Measurements from ENCODE around the gene LRRC75A. TPM values are rescaled to one million over a fixed set of nuclear protein-coding genes. Genes with fewer than 3 reads are reported as not detected.
A peak's percentile ranks its signal among the peaks of the same experiment; 100 is the strongest.

The LRRC75A gene
- total and polyA plus RNA-seq, 2 of the 8 experiments (the other 6 are each of a cell fraction or from before 2014, with no cell fraction given): 9.7 to 9.9 TPM

GRCh38 chr17:16488186-16488967 is 3.6 kb downstream of the LRRC75A start:
- CTCF ChIA-PET (ENCODE audit: partially characterized antibody): interaction anchor here (0.7 to 12.0 kb wide), 9 partner anchors 8 to 125 kb away, joined by 3 to 176 read pairs (median 5); no protein-coding TSS in a partner anchor
- H4K5ac ChIP-seq (ENCODE audit: insufficient read length, low read depth, low read length): no peak overlapping the region
- 0 out of 2 replicates have a peak overlapping the region, but pooled peaks have one; percentile 65 for H2AK5ac ChIP-seq (ENCODE audit: low read depth, low read length)
- H3K18ac ChIP-seq (ENCODE audit: extremely low read depth, low read length): peak overlapping the region; percentile 17; the same call in 1 of the 2 replicates
- H3K23ac ChIP-seq (ENCODE audit: insufficient read length): no peak overlapping the region
- H3K9me3 ChIP-seq (ENCODE audit: insufficient read depth in 2 of 2, low read depth in 1 of 2, low read length in 1 of 2): no peaks in the 10 kb centered on the region
- peaks cover 0 to 23% (median 13%) of the 10 kb centered on the region in 4 experiments; a peak in 2 of 7 replicates for H3K27me3 ChIP-seq (replicated peaks in 1 of 4; ENCODE audit: control insufficient read depth in 3 of 4, extremely low read depth in 1 of 4, insufficient read depth in 3 of 4, low read length in 3 of 4)
- no peak overlapping the region for H2AFZ ChIP-seq (ENCODE audit: low read length)
- FAIRE-seq (peak; percentile 24), DNase-seq (ENCODE audit: low read depth in 1 of 2, low spot score in 2 of 2) (no peak)
- H3K56ac ChIP-seq (replicated peaks; ENCODE audit: insufficient read length, low read depth, low read length): no peak overlapping the region
- H3K27ac ChIP-seq (ENCODE audit: low read depth, low read length): no peak overlapping the region
- peak overlapping the region; percentile 35; the same call in 1 of the 2 replicates for H4K8ac ChIP-seq (ENCODE audit: extremely low read depth, insufficient read depth, low read length)
- no peaks in the 10 kb centered on the region for H4K20me1 ChIP-seq (replicated peaks in 1 of 2; ENCODE audit: control insufficient read depth in 1 of 2, insufficient read depth in 2 of 2, low read length in 2 of 2)
- 81% methylated on average over 8 of the region's 8 CpGs; no CpG with 5 or more reads in 1 of the 2 experiments for WGBS, 2 experiments (ENCODE audit: extremely low coverage in 1 of 2, insufficient coverage in 1 of 2, insufficient read length in 1 of 2, insufficient replicate concordance in 2 of 2, low coverage in 1 of 2, low lambda C conversion rate in 2 of 2, missing lambda C conversion rate in 1 of 2)
- H3K36me3 ChIP-seq (ENCODE audit: control insufficient read depth in 2 of 4, insufficient read depth in 4 of 4, low read length in 3 of 4): no peaks in the 10 kb centered on the region
- no peak for TF ChIP-seq ASH2L (IDR thresholded peaks at IDR 0.05; ENCODE audit: low read length)
- TF ChIP-seq TEAD4 (IDR thresholded peaks at IDR 0.05; ENCODE audit: low read depth, low read length): no peak
- TF ChIP-seq TCF12 (IDR thresholded peaks at IDR 0.05; ENCODE audit: low read depth, low read length): no peak
- TF ChIP-seq TBP (IDR thresholded peaks at IDR 0.05; ENCODE audit: low read depth, low read length): no peak
- H3K14ac ChIP-seq (ENCODE audit: insufficient read length): no peak overlapping the region
- peak overlapping the region; percentile 80; the same call in 1 of the 2 replicates for H2BK12ac ChIP-seq (ENCODE audit: low read depth, low read length)
- H3K79me2 ChIP-seq (ENCODE audit: control insufficient read depth in 1 of 2, insufficient read depth in 2 of 2, low read length in 2 of 2): peaks cover 0 to 18% of the 10 kb centered on the region in 2 experiments; a peak in 1 of 4 replicates
- no peak overlapping the region for H3K4ac ChIP-seq (replicated peaks; ENCODE audit: insufficient read length, low read depth, low read length)
- no peak overlapping the region for H2BK120ac ChIP-seq (replicated peaks; ENCODE audit: low read depth, low read length)
- no peak overlapping the region for H3K4me3 ChIP-seq (ENCODE audit: extremely low read depth in 1 of 4, insufficient read depth in 2 of 4, low read depth in 3 of 4, low read length in 4 of 4)
- 0 out of 2 replicates have a peak overlapping the region, but pooled peaks have one; percentile 22 for H2BK15ac ChIP-seq (ENCODE audit: low read length)
- peak overlapping the region; percentile 49; the same call in 1 of the 2 replicates for H2BK20ac ChIP-seq (ENCODE audit: low read length)
- H3K4me1 ChIP-seq (replicated peaks in 1 of 4; ENCODE audit: control insufficient read depth in 3 of 4, insufficient read depth in 4 of 4, low read length in 3 of 4): peaks cover 20 to 63% (median 53%) of the 10 kb centered on the region in 4 experiments
- peaks cover 7% of the 10 kb centered on the region for H3K23me2 ChIP-seq (ENCODE audit: low read depth, low read length)
- H3K9ac ChIP-seq (replicated peaks in 1 of 4; ENCODE audit: extremely low read depth in 1 of 4, low read depth in 3 of 4, low read length in 3 of 4): no peak overlapping the region
- POLR2A ChIA-PET (ENCODE audit: partially characterized antibody): interaction anchor here (0.9 to 4.7 kb wide), 8 partner anchors 10 to 50 kb away, joined by 3 to 20 read pairs (median 5); no protein-coding TSS in a partner anchor
- peak overlapping the region; percentile 58 for H4K91ac ChIP-seq (replicated peaks; ENCODE audit: insufficient read length, low read length)
- H2BK5ac ChIP-seq (ENCODE audit: low read depth, low read length): 0 out of 2 replicates have a peak overlapping the region, but pooled peaks have one; percentile 36
- no peak overlapping the region for H3K4me2 ChIP-seq (ENCODE audit: insufficient read depth in 1 of 2, low read depth in 2 of 2, low read length in 2 of 2)
- H3K79me1 ChIP-seq (ENCODE audit: low read depth, low read length): peaks cover 5% of the 10 kb centered on the region

Measured in H1 (cell line).